Calu3 (cell line): ENCODE measurements around the gene PITX1. TPM values are rescaled to one million over a fixed set of nuclear protein-coding genes. Genes with fewer than 3 reads are reported as not detected.

Experiments
- BruUV-seq: library from RNA; stranded (reverse); fragments of 400-500 nt; replicated peaks from 2 replicates; lab custom pipeline; 2021; lab: Mats Ljungman, UMichigan
- CTCF ChIA-PET: fragments of 300-600 bp; sonication (Branson Sonifier 250); formaldehyde crosslinking; loops from one replicate; lab custom pipeline; 2022; ENCODE audit warnings: antibody characterized with exemption; lab: Charles Lee
- DNase-seq: peaks from one replicate; pipeline ENCODE4 v3.0.0; 2022
- H3K27ac Mint-ChIP-seq: one replicate; pipeline ENCODE4 v1.8.0; 2022; ENCODE audit warnings: mixed read lengths; ENCODE audit not compliant: unreplicated experiment
- H3K27me3 Mint-ChIP-seq: one replicate; pipeline ENCODE4 v1.8.0; 2022; ENCODE audit warnings: mixed read lengths; ENCODE audit not compliant: unreplicated experiment
- H3K36me3 Mint-ChIP-seq: one replicate; pipeline ENCODE4 v1.8.0; 2022; ENCODE audit warnings: mild to moderate bottlenecking, moderate library complexity, mixed read lengths; ENCODE audit not compliant: insufficient read depth, unreplicated experiment
- H3K4me1 Mint-ChIP-seq: one replicate; pipeline ENCODE4 v1.8.0; 2022; ENCODE audit warnings: mild to moderate bottlenecking, low read depth, mixed read lengths; ENCODE audit not compliant: unreplicated experiment
- H3K4me3 Mint-ChIP-seq: one replicate; pipeline ENCODE4 v1.8.0; 2022; ENCODE audit warnings: mild to moderate bottlenecking, low read depth, moderate library complexity, mixed read lengths; ENCODE audit not compliant: unreplicated experiment
- H3K9me3 Mint-ChIP-seq: one replicate; pipeline ENCODE4 v1.8.0; 2022; ENCODE audit warnings: low read depth, mixed read lengths; ENCODE audit not compliant: unreplicated experiment
- intact Hi-C: fragments of 100-400 bp; cut with micrococcal nuclease; formaldehyde crosslinking; loops from one replicate; pipeline ENCODE4 v1.10.0; 2022; ENCODE audit not compliant: unreplicated experiment
- total RNA-seq: library from RNA; stranded (reverse); gene quantifications from 2 replicates; pipeline ENCODE4 v1.2.3, GENCODE V29; 2022
- TF ChIP-seq, protein P1 (sequence below): fragments of 200-600 bp; IDR thresholded peaks from one replicate; pipeline ENCODE4 v1.8.0; 2022; ENCODE audit warnings: antibody characterized with exemption; ENCODE audit not compliant: unreplicated experiment

PITX1 gene
- total RNA-seq, 1 experiment from 2014 or later: 12.1 TPM

DNA sequence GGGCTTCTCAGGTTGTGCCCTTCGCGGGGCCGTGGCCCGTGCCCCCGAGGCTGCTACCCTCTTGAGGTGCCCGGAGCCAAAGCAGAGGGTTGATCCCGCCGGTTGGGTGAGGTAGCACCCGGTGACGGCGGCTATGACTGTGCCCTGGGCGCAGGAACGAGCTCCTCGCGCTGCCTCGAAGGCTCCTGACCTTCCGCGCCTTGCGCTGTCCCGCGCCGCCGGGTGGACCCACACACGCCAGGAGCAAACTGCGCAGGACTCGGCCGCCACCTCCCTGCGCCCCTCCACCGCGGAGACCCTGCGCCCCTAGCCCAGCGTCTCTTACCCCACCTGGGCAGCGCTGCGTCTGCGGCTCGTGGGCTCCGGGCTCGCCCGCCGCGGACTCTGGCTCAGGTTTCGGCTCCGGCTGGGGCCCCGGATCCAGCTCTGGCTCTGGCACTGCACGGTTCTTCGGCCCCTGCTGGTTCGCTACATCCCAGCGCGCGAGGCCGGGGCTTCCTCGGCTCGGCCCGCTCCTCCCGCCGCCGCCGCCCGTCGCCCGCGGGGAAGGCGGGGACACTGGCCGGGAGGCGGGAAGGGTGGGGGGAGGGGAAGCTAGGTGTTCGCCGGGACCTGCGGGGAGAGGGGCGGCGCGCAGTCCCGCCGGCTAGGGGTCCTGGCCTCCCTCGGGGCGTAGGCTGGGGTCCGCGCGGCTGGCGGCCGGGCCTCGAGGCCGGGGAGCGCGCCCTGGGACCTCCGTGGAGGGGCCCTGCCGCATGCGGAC lies 5.4 kb upstream of the PITX1 start:
- H3K27ac Mint-ChIP-seq: no peak overlapping the region
- TF ChIP-seq, protein P1, sequence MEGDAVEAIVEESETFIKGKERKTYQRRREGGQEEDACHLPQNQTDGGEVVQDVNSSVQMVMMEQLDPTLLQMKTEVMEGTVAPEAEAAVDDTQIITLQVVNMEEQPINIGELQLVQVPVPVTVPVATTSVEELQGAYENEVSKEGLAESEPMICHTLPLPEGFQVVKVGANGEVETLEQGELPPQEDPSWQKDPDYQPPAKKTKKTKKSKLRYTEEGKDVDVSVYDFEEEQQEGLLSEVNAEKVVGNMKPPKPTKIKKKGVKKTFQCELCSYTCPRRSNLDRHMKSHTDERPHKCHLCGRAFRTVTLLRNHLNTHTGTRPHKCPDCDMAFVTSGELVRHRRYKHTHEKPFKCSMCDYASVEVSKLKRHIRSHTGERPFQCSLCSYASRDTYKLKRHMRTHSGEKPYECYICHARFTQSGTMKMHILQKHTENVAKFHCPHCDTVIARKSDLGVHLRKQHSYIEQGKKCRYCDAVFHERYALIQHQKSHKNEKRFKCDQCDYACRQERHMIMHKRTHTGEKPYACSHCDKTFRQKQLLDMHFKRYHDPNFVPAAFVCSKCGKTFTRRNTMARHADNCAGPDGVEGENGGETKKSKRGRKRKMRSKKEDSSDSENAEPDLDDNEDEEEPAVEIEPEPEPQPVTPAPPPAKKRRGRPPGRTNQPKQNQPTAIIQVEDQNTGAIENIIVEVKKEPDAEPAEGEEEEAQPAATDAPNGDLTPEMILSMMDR: no peak
- H3K9me3 Mint-ChIP-seq: no peaks in the 10 kb centered on the region
- H3K4me1 Mint-ChIP-seq: peaks cover 8% of the 10 kb centered on the region
- CTCF ChIA-PET: no interaction called here
- peaks cover 7% of the 10 kb centered on the region for H3K36me3 Mint-ChIP-seq
- DNase-seq: peak; percentile 50
- peak overlapping the region; percentile 42 for H3K4me3 Mint-ChIP-seq
- intact Hi-C loops: no loop called here
- H3K27me3 Mint-ChIP-seq: peaks cover 86% of the 10 kb centered on the region
- no TSS peak for BruUV-seq

DNA sequence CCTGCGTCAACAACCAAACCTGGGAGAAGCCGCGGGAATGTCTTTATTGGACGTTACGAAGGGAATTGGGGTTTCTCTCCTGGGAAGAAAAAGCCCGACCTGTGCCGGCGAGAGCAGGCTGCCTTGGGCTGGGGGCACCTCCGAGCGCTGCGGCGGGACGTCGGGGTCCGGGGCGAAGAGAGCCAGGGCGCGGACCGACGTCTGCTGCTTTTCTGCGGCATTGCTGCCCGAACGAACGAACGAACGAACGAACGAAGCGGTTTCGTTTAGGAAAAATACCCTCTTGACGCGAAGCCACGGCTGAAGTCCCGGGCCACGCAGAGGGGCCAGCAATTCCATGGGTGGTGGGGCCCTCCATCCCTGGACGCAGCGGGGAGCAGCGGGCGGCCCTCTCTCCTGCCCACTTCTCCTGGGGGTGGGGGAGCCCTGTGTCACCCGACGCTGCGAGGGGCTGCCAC lies 4.8 kb upstream of the PITX1 start:
- TF ChIP-seq, protein P1: no peak
- H3K9me3 Mint-ChIP-seq: no peaks in the 10 kb centered on the region
- CTCF ChIA-PET: no interaction called here
- no TSS peak for BruUV-seq
- H3K27me3 Mint-ChIP-seq: peaks cover 82% of the 10 kb centered on the region
- H3K27ac Mint-ChIP-seq: no peak overlapping the region
- peak overlapping the region; percentile 42 for H3K4me3 Mint-ChIP-seq
- no peak for DNase-seq
- H3K36me3 Mint-ChIP-seq: peaks cover 11% of the 10 kb centered on the region
- H3K4me1 Mint-ChIP-seq: peaks cover 8% of the 10 kb centered on the region
- intact Hi-C loops: no loop called here

DNA sequence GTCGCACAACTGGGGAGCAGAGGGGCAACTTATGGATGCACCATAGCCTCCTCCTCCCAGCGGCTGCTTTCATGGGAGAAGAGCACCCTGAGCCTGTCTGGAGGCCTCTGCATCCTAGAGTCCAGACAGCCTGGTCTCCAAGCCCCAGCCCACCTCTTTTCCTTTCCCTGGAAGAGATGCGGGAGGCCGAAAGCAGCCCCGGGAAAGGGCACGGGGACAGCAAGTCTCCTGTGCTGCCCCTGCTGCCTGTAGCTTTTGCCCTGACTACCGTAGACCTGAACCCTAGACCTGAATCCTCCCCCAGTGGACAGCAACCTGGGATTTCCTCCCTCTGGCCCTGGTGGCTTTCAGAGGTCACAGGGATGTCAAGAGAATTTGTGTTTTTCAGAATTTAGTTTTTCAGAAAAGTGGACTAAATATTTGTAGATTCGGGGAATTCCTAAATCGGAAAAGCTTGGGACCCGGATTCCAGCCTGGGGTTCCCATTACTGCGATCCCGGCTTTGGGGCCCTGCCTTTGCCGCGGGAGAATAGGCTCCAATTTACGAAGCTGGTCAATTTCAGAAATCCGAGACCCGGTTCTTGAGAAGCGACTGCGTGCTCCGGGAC lies 4.3 kb upstream of the PITX1 start:
- Mint-ChIP-seq H3K4me3 (peak overlapping the region; percentile 42), H3K27ac (no peak overlapping the region), H3K4me1 (peaks cover 11% of the 10 kb centered on the region), H3K9me3 (no peaks in the 10 kb centered on the region), H3K36me3 (peaks cover 14% of the 10 kb centered on the region), H3K27me3 (peaks cover 82% of the 10 kb centered on the region)
- DNase-seq: no peak
- intact Hi-C loops: no loop called here
- TF ChIP-seq, protein P1: no peak
- CTCF ChIA-PET: no interaction called here
- no TSS peak for BruUV-seq

DNA sequence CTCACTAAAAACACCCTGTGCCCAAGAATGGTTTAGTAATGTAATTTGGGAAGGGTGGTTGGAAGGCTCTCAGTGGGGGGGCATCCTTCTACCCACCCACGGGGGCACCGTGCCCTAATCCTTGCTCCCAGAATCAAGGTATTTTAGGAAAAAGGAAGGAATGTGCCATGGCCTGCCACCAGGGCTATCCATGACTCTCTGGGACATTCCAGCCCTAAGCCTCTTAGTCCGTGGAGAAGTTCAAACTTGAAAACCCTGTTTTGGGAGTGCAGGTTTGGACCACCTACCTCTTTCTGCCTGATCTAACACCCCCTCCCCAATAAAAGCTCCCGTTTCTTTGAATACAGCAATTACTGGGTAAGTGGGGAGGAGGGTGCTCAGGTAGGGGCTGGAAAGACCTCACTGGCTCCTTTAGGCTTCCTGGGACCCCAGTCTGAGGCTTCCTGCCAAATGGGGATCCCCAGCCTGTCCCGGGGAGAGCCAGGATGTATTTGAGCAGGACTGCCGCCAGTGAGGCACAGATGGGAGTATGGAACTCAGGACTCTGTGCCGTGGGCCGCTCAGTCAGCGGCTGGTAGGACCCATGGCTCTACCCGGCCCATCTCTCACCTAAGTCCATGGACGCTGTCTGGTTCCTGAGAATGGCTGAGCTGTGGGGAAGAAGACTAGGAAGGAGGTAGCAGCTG lies 3.6 kb upstream of the PITX1 start:
- TF ChIP-seq, protein P1: no peak
- Mint-ChIP-seq H3K27ac (no peak overlapping the region), H3K9me3 (no peaks in the 10 kb centered on the region), H3K36me3 (peaks cover 21% of the 10 kb centered on the region), H3K4me1 (peaks cover 16% of the 10 kb centered on the region), H3K27me3 (peaks cover 82% of the 10 kb centered on the region), H3K4me3 (no peak overlapping the region)
- intact Hi-C loops: no loop called here
- DNase-seq: no peak
- CTCF ChIA-PET: interaction anchor here (1.2 kb wide), 1 partner anchor 137 kb away, joined by 3 read pairs; no protein-coding TSS in a partner anchor
- no TSS peak for BruUV-seq
